MM.1S (cell line): Measurements from ENCODE around the gene FGF18.

Experiments used
- DNase-seq: peaks from one replicate; pipeline ENCODE4 v3.0.0-alpha.2; 2015
- H2AFZ ChIP-seq: fragments of 300-600 bp; sonication (generic); 2 replicates; pipeline ENCODE4 v1.6.0; 2016; ENCODE audit warnings: antibody characterized with exemption, low read length
- H3F3A ChIP-seq: fragments of 300-600 bp; sonication (generic); 2 replicates; pipeline ENCODE4 v1.6.1; 2016; ENCODE audit warnings: mild to moderate bottlenecking, antibody characterized with exemption, low read length, moderate library complexity, mixed read lengths; ENCODE audit not compliant: insufficient read depth
- H3K27ac ChIP-seq: fragments of 300-600 bp; sonication (generic); 2 replicates; pipeline ENCODE4 v1.5.1; 2016; ENCODE audit warnings: mild to moderate bottlenecking, low read length
- H3K27me3 ChIP-seq: fragments of 300-600 bp; sonication (generic); replicated peaks from 2 replicates; pipeline ENCODE4 v1.6.0; 2016; ENCODE audit warnings: low read length; ENCODE audit not compliant: insufficient read depth
- H3K36me3 ChIP-seq: fragments of 300-600 bp; sonication (generic); replicated peaks from 2 replicates; pipeline ENCODE4 v1.6.1; 2016; ENCODE audit warnings: mild to moderate bottlenecking, low read length, mixed read lengths; ENCODE audit not compliant: insufficient read depth
- H3K4me1 ChIP-seq: fragments of 300-600 bp; sonication (generic); 2 replicates; pipeline ENCODE4 v1.6.1; 2016; ENCODE audit warnings: low read length, mixed read lengths
- H3K4me2 ChIP-seq: fragments of 300-600 bp; sonication (generic); 2 replicates; pipeline ENCODE4 v1.6.0; 2016; ENCODE audit warnings: low read depth, low read length
- H3K4me3 ChIP-seq: fragments of 300-600 bp; sonication (generic); 2 replicates; pipeline ENCODE4 v1.5.1; 2016; ENCODE audit warnings: low read length, mixed read lengths
- H3K79me2 ChIP-seq: fragments of 300-600 bp; sonication (generic); 2 replicates; pipeline ENCODE4 v1.6.1; 2016; ENCODE audit warnings: mixed run types, low read length, mixed read lengths
- H3K9ac ChIP-seq: fragments of 300-600 bp; sonication (generic); 2 replicates; pipeline ENCODE4 v1.6.1; 2016; ENCODE audit warnings: low read length, mixed read lengths
- H3K9me2 ChIP-seq: fragments of 300-600 bp; sonication (generic); replicated peaks from 2 replicates; pipeline ENCODE4 v1.6.1; 2016; ENCODE audit warnings: mild to moderate bottlenecking, low read length, mixed read lengths; ENCODE audit not compliant: insufficient read depth
- H3K9me3 ChIP-seq: fragments of 300-600 bp; sonication (generic); replicated peaks from 2 replicates; pipeline ENCODE4 v1.6.1; 2016; ENCODE audit warnings: mild to moderate bottlenecking, low read length, mixed read lengths; ENCODE audit not compliant: insufficient read depth
- H4K20me1 ChIP-seq: fragments of 300-600 bp; sonication (generic); 2 replicates; pipeline ENCODE4 v1.6.1; 2016; ENCODE audit warnings: mild to moderate bottlenecking, low read length, moderate library complexity, mixed read lengths; ENCODE audit not compliant: insufficient read depth
- EZH2 ChIP-seq: fragments of 300-600 bp; sonication (generic); optimal IDR thresholded peaks from 2 replicates; pipeline ENCODE3; 2017; ENCODE audit warnings: low read depth, mild to moderate bottlenecking, antibody characterized with exemption, low read length, mixed read lengths
- EZH2phosphoT487 ChIP-seq: fragments of 300-600 bp; sonication (generic); IDR thresholded peaks from 2 replicates; pipeline ENCODE4 v1.6.1; 2018; ENCODE audit warnings: antibody characterized with exemption, low read length
- TF ChIP-seq, protein P1 (sequence below): fragments of 300-600 bp; sonication (generic); IDR thresholded peaks from 2 replicates; pipeline ENCODE4 v1.5.1; 2016; ENCODE audit warnings: antibody characterized with exemption, low read length, mixed read lengths

The FGF18 gene

GRCh38 chr5:171469326-171469725 is 49.9 kb downstream of the FGF18 start:
- H3K9ac ChIP-seq: no peak overlapping the region
- no peaks in the 10 kb centered on the region for H3K36me3 ChIP-seq
- no peaks in the 10 kb centered on the region for H4K20me1 ChIP-seq
- DNase-seq: no peak
- no peak overlapping the region for H2AFZ ChIP-seq
- no peak overlapping the region for H3K27ac ChIP-seq
- no peaks in the 10 kb centered on the region for H3K27me3 ChIP-seq
- no peak overlapping the region for H3K4me3 ChIP-seq
- no peak overlapping the region for H3K4me2 ChIP-seq
- no peaks in the 10 kb centered on the region for H3K4me1 ChIP-seq
- no peaks in the 10 kb centered on the region for H3K9me3 ChIP-seq
- no peaks in the 10 kb centered on the region for H3K9me2 ChIP-seq
- H3K79me2 ChIP-seq: no peaks in the 10 kb centered on the region
- TF ChIP-seq EZH2phosphoT487 (no peak), EZH2 (no peak)
- TF ChIP-seq, protein P1, sequence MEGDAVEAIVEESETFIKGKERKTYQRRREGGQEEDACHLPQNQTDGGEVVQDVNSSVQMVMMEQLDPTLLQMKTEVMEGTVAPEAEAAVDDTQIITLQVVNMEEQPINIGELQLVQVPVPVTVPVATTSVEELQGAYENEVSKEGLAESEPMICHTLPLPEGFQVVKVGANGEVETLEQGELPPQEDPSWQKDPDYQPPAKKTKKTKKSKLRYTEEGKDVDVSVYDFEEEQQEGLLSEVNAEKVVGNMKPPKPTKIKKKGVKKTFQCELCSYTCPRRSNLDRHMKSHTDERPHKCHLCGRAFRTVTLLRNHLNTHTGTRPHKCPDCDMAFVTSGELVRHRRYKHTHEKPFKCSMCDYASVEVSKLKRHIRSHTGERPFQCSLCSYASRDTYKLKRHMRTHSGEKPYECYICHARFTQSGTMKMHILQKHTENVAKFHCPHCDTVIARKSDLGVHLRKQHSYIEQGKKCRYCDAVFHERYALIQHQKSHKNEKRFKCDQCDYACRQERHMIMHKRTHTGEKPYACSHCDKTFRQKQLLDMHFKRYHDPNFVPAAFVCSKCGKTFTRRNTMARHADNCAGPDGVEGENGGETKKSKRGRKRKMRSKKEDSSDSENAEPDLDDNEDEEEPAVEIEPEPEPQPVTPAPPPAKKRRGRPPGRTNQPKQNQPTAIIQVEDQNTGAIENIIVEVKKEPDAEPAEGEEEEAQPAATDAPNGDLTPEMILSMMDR: no peak
- no peaks in the 10 kb centered on the region for H3F3A ChIP-seq

GRCh38 chr5:171470420-171470819 is 51.0 kb downstream of the FGF18 start:
- H4K20me1 ChIP-seq: no peaks in the 10 kb centered on the region
- no peaks in the 10 kb centered on the region for H3K4me1 ChIP-seq
- H3K36me3 ChIP-seq: no peaks in the 10 kb centered on the region
- H3K9ac ChIP-seq: no peak overlapping the region
- H3K4me2 ChIP-seq: no peak overlapping the region
- H3K27me3 ChIP-seq: no peaks in the 10 kb centered on the region
- H3K27ac ChIP-seq: no peak overlapping the region
- H3K9me3 ChIP-seq: no peaks in the 10 kb centered on the region
- H3K4me3 ChIP-seq: no peak overlapping the region
- TF ChIP-seq EZH2: no peak
- TF ChIP-seq, protein P1: no peak
- TF ChIP-seq EZH2phosphoT487: no peak
- no peaks in the 10 kb centered on the region for H3F3A ChIP-seq
- no peak for DNase-seq
- no peaks in the 10 kb centered on the region for H3K9me2 ChIP-seq
- no peak overlapping the region for H2AFZ ChIP-seq
- H3K79me2 ChIP-seq: no peaks in the 10 kb centered on the region

DNA sequence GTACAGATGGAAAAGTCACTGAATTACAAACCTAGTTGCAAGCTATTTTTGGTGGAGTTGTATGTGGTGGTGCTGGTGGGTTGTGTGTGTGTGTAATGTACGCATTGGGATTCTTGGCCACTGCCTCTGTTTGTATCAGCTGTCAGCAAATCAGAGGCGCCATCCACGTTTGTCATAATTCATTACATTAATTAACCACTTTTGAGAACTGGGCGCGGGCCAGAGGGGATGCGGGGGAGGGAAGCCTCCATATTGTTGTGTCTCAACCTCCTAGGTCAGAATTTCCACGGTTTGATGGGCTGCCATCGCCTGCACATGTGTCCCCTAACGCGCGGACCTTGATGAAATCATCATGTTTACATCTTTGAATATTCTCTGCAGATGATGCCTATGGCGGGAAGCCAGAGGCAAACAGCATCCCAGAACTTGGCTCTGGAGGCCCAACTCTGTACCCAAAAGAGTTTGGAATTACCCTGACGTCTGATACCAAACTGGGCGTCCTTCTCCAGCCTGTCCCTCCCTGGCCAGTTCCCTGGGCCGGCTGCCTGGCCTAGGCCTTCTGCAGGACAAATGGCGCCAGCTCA is 54.9 kb downstream of the FGF18 start:
- no peak overlapping the region for H3K4me2 ChIP-seq
- no peaks in the 10 kb centered on the region for H3K79me2 ChIP-seq

More for the DNA sequence above, 54.9 kb downstream of the FGF18 start:
- Histone ChIP-seq H3K36me3 (no peaks in the 10 kb centered on the region), H3K9me2 (no peaks in the 10 kb centered on the region), H4K20me1 (no peaks in the 10 kb centered on the region), H3K4me1 (no peaks in the 10 kb centered on the region), H3K27me3 (no peaks in the 10 kb centered on the region), H3F3A (no peaks in the 10 kb centered on the region), H3K4me3 (no peak overlapping the region), H3K9me3 (no peaks in the 10 kb centered on the region), H2AFZ (no peak overlapping the region), H3K9ac (no peak overlapping the region), H3K27ac (no peak overlapping the region)
- TF ChIP-seq EZH2: no peak
- TF ChIP-seq, protein P1: no peak
- TF ChIP-seq EZH2phosphoT487: no peak
- no peak for DNase-seq
